Astrocyte of the hippocampus (primary cell): Measurements from ENCODE around the gene TBC1D19.
"Not testable (repeated sequence)": the region's sequence is repeated elsewhere in the genome, so short reads cannot be mapped to it uniquely, and the experiment has no call there.

Experiments
- DNase-seq: peaks from one replicate; pipeline ENCODE4 v3.0.0; 2011; ENCODE audit warnings: low read depth, low spot score

The TBC1D19 gene

GRCh38 chr4:26583865-26584652 lies at the start of gene TBC1D19:
TSS of gene TBC1D19 (plus strand) at chr4:26584084. CDS start at chr4:26584194, 110 bp downstream.
- peak; percentile 95 for DNase-seq

- DNase-seq: no peak
Observed at GRCh38 chr4:26542991-26543390, 40.9 kb upstream of the TBC1D19 start.

- no peak for DNase-seq
Observed at GRCh38 chr4:26544421-26544820, 39.5 kb upstream of the TBC1D19 start.

GRCh38 chr4:26548379-26548778 lies 35.5 kb upstream of the TBC1D19 start:
- not testable (repeated sequence) for DNase-seq

GRCh38 chr4:26557164-26557563 lies 26.7 kb upstream of the TBC1D19 start:
- peak; percentile 73 for DNase-seq

GRCh38 chr4:26558166-26558895 lies 25.6 kb upstream of the TBC1D19 start:
- no peak for DNase-seq

- DNase-seq: no peak
Observed at GRCh38 chr4:26566133-26566532, 17.8 kb upstream of the TBC1D19 start.

- peak; percentile 90 for DNase-seq
Observed at GRCh38 chr4:26568446-26568994, 15.4 kb upstream of the TBC1D19 start.

GRCh38 chr4:26570596-26570995 lies 13.3 kb upstream of the TBC1D19 start:
- no peak for DNase-seq

GRCh38 chr4:26573389-26573794 lies 10.5 kb upstream of the TBC1D19 start:
- peak; percentile 79 for DNase-seq

- DNase-seq: no peak
Observed at GRCh38 chr4:26574563-26574962, 9.3 kb upstream of the TBC1D19 start.

- DNase-seq: peak; percentile 58
Observed at GRCh38 chr4:26576231-26576739, 7.6 kb upstream of the TBC1D19 start.

- no peak for DNase-seq
Observed at GRCh38 chr4:26577066-26577465, 6.8 kb upstream of the TBC1D19 start.

GRCh38 chr4:26579169-26579568 lies 4.7 kb upstream of the TBC1D19 start:
- no peak for DNase-seq

GRCh38 chr4:26581341-26581740 lies 2.5 kb upstream of the TBC1D19 start:
- DNase-seq: not testable (repeated sequence)

GRCh38 chr4:26583538-26583864 lies 383 bp upstream of the TBC1D19 start:
- no peak for DNase-seq

GRCh38 chr4:26584725-26585124 lies 841 bp downstream of the TBC1D19 start:
- DNase-seq: no peak

- DNase-seq: no peak
Observed at GRCh38 chr4:26589705-26590104, 5.8 kb downstream of the TBC1D19 start.

GRCh38 chr4:26590639-26591038 lies 6.8 kb downstream of the TBC1D19 start:
- peak; percentile 53 for DNase-seq

GRCh38 chr4:26593557-26593956 lies 9.7 kb downstream of the TBC1D19 start:
- not testable (repeated sequence) for DNase-seq

GRCh38 chr4:26594371-26594770 lies 10.5 kb downstream of the TBC1D19 start:
- DNase-seq: no peak

GRCh38 chr4:26594778-26595177 lies 10.9 kb downstream of the TBC1D19 start:
- DNase-seq: no peak

- DNase-seq: no peak
Observed at GRCh38 chr4:26596843-26597242, 13.0 kb downstream of the TBC1D19 start.
